ENCODE results near the gene FAM117A.
"Not testable (repeated sequence)": the region's sequence is repeated elsewhere in the genome, so short reads cannot be mapped to it uniquely, and the experiment has no call there.

Gene FAM117A

DNA sequence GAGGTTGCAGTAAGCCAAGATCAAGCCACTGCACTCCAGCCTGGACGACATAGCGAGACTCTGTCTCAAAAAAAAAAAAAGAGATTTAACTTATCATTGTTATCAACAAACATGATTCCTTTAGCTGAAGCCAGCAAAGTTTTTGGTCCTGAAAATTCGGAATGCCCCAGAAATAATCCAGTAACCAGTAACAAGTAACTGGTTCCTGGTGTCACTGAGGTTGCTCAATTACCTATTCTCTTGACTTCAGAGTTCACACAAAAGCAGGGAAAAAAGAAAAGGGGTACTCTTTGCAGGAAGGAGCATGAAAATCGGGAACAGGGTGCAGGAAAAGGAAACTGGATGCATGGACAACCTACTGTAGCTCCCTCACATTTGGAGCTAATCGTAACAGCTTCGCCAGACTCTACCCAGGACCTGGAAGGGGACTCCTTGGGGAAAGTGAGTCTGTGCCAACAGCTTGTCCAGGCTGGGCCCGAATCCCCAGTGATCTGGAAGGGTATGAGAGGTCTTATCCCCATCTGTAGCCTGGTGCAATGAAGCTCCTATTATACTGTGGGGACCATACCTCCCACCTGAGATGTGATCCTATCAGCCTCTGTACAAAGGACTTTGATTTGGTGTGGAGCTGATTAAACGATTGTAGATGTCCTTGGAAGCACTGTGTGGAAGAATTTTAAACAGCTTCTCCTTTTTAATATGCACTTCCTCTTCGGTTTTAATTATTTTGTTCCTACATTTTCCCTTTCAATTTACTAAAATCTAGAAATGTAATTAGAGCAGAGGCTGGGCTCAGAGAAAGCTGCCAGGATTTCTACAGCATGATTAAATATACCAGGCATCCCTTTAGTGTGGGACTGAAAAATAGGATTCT is 82.6 kb downstream of the FAM117A start:
- no peak for FAIRE-seq

DNA sequence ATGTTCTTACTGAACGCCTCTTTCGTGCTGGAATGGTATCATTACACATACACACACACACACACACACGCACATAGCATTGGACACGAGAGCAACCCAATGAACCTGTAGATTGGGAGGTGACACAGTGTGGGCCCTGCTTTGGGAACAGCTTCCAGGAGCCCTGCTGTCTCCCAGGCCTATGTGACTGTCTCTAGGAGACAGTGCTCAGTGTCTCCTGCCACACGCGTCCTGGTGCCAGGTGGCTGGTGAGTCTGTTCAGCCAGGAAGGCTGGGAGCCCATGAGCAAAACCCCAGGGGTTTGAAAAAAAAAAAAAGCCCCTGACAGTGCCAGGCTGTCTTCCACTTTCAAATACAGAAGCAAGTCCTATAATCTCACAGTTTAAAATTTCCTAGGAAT is 83.6 kb downstream of the FAM117A start:
- DNase-seq (ENCODE audit: insufficient read length, low spot score) (no peak), FAIRE-seq (no peak)

More for the DNA sequence above, 82.6 kb downstream of the FAM117A start:
- no peak for DNase-seq (ENCODE audit: insufficient read length, low spot score)

DNA sequence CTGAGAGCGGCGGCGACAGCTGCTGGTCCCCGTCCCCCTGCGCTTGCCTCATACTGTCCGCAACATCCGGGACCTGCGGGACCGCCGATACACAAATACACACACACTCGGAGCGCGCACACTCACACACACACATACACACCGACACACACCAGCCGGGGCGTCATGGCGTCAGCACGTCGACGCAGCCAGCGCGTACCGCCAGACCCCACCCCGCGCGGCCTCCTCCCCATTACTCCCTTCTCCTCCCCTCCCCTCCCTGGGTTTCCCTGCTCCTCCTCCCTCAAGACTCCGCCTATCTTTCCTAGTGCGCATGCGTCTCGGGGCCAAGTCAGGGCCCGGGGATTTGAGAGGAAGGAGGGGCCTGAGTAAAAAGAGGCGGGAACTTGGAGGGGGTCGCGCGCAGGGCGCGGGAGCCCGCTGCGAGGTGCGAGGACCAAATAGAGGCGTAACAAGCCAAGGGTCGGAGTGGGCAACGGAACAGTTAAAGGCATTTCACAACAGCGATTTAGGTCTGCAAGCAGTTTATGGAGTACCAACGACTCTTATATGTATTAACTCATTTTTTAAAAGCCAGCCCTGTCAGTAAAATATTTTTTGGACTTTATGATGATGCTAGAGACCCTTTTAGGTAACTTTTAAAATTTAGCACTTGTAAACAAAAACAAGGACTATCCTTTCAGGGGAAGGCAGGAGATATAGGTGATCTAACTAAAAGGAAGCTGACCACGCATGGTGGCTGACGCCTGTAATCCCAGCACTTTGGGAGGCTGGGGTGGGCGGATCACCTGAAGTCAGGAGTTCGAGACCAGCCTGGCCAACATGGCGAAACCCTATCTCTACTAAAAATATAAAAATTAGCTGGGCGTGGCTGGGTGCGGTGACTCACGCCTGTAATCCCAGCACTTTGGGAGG is 85.7 kb downstream of the FAM117A start, which contains the start of gene SPOP:
SPOP (minus strand) TSS at position 165 of the 915 bp plus-strand sequence. CDS start 55,287 bp downstream, outside the sequence.
- DNase-seq (ENCODE audit: insufficient read length, low spot score), result peak; percentile 98
- FAIRE-seq, result peak; percentile 98

DNA sequence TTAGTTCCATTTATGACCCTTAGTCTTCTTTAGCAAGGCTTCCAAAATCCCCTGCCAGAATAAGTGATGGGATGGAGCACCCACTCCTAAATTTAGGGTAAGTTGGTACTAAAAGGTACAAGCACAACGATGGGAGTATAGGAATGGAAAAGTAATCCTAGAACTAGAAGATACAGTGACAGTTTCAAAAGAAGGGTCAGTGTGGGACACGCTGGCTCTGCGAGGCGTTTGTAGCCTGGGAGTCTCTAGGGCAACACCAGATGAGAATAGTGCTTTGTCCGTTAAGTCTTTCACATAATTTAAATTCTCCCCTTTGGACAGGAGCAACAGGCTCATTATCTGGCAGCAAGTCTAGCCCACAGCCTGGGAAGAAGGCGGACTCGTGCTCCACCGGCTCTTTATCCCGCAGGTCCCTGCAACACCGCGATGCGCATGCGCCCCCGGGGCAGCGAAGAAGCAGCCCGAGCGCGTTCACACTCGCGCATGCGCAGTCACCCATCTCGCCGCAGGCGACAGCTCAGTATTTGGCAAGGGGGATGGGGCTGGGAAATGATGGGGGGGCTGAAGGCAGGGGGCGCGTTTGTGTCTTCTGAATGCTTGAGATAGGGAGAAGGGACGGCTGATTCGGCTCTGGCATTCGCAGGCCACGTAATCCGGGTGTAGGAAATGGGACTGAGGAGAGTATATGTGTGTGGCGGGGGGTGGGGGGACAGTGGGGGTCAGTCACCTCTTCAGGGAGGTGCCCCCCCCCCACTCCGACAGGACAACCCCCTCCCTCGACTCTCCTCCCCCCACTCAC is 86.6 kb downstream of the FAM117A start:
- FAIRE-seq, result peak; percentile 86

GRCh38 chr17:49676276-49676868 is 87.6 kb downstream of the FAM117A start:
- DNase-seq (ENCODE audit: insufficient read length, low spot score) (no peak), FAIRE-seq (no peak)

More for the DNA sequence above, 86.6 kb downstream of the FAM117A start:
- peak; percentile 100 for DNase-seq (ENCODE audit: insufficient read length, low spot score)

- FAIRE-seq, result no peak
- no peak for DNase-seq (ENCODE audit: insufficient read length, low spot score)
Observed at GRCh38 chr17:49674507-49674906, 89.4 kb downstream of the FAM117A start.

GRCh38 chr17:49673679-49674078 is 90.3 kb downstream of the FAM117A start:
- not testable (repeated sequence) for DNase-seq (ENCODE audit: insufficient read length, low spot score); FAIRE-seq

DNA sequence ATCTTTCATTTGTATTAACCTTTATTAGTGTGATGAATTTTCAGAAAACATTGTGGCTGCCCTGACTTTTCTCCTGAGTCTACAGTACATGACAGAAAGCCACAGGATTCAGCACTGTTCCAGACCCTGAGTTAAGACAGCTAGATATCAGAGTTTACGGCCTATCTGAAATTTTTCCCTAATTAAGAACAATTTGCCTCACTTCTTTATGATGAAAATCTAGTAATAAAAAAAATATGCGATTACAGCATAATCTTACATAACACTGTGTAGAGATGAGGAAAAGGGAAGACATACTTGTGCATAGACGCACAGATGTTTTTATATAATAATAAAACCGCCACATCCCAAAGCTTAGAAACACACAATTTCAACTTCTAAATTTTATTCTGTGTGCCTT is 93.3 kb downstream of the FAM117A start:
- no peak for DNase-seq (ENCODE audit: insufficient read length, low spot score)
- no peak for FAIRE-seq

GRCh38 chr17:49670002-49670401 is 93.9 kb downstream of the FAM117A start:
- no peak for DNase-seq (ENCODE audit: insufficient read length, low spot score)
- FAIRE-seq, result no peak

DNA sequence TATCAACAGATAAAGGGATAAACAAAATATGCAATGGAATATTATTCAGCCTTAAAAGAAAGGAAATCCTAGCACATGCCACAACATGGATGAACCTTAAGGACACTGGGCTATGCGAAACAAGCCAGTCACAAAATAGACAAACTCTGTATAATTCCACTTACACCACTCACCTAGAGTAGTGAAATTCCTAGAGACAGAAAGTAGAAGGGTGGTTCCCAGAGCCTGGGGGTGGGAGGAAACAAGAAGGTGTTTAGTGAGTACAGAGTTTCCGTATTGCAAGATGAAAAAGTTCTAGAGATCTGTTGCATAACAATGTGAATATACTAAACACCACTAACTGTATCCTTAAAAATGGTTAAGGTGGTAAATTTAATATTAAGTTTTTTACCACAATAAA is 96.1 kb downstream of the FAM117A start:
- FAIRE-seq, result no peak

GRCh38 chr17:49664706-49665211 is 99.2 kb downstream of the FAM117A start:
- no peak for DNase-seq (ENCODE audit: insufficient read length, low spot score)
- FAIRE-seq, result no peak

More for the DNA sequence above, 96.1 kb downstream of the FAM117A start:
- DNase-seq (ENCODE audit: insufficient read length, low spot score), result no peak
